ENCODE results near the gene RFTN1.

Gene RFTN1

GRCh38 chr3:16392717-16393116 lies 120.8 kb downstream of the RFTN1 start:
- Histone ChIP-seq H3K4me1 (ENCODE audit: insufficient read depth, low read length, poor library complexity, severe bottlenecking) (peaks cover 4% of the 10 kb centered on the region), H3K9ac (ENCODE audit: low read depth, low read length, poor library complexity, severe bottlenecking) (no peak overlapping the region), H3K36me3 (ENCODE audit: insufficient read depth, low read length) (peaks cover 47% of the 10 kb centered on the region; the same call in 1 of the 2 replicates), H3K79me2 (ENCODE audit: insufficient read depth, low read length) (peaks cover 47% of the 10 kb centered on the region; the same call in 1 of the 2 replicates), H3K4me3 (ENCODE audit: low read length, poor library complexity, severe bottlenecking) (no peak overlapping the region), H3K9me2 (replicated peaks; ENCODE audit: low read depth, low read length) (no peaks in the 10 kb centered on the region), H2AFZ (ENCODE audit: low read length) (no peak overlapping the region), H3K4me2 (ENCODE audit: low read depth, low read length, poor library complexity, severe bottlenecking) (no peak overlapping the region), H3K9me3 (ENCODE audit: insufficient read depth, low read depth, low read length) (no peaks in the 10 kb centered on the region), H4K20me1 (ENCODE audit: insufficient read depth, low read length, poor library complexity, severe bottlenecking) (peaks cover 6% of the 10 kb centered on the region), H3F3A (ENCODE audit: low read depth) (no peaks in the 10 kb centered on the region), H3K27me3 (ENCODE audit: insufficient read depth, low read length, poor library complexity, severe bottlenecking) (no peaks in the 10 kb centered on the region)
- no peak for TF ChIP-seq CTCF (conservative IDR thresholded peaks at IDR 0.05; ENCODE audit: low read length)
- no peak for TF ChIP-seq EZH2phosphoT487 (IDR thresholded peaks at IDR 0.05; ENCODE audit: borderline replicate concordance)

GRCh38 chr3:16392065-16392464 lies 121.4 kb downstream of the RFTN1 start:
- peaks cover 49% of the 10 kb centered on the region; the same call in 1 of the 2 replicates for H3K79me2 ChIP-seq (ENCODE audit: insufficient read depth, low read length)
- H3K27me3 ChIP-seq (ENCODE audit: insufficient read depth, low read length, poor library complexity, severe bottlenecking): no peaks in the 10 kb centered on the region
- H3K4me2 ChIP-seq (ENCODE audit: low read depth, low read length, poor library complexity, severe bottlenecking): no peak overlapping the region
- TF ChIP-seq EZH2phosphoT487 (IDR thresholded peaks at IDR 0.05; ENCODE audit: borderline replicate concordance) (no peak), CTCF (conservative IDR thresholded peaks at IDR 0.05; ENCODE audit: low read length) (no peak)
- H3K9ac ChIP-seq (ENCODE audit: low read depth, low read length, poor library complexity, severe bottlenecking): no peak overlapping the region
- H2AFZ ChIP-seq (ENCODE audit: low read length): no peak overlapping the region
- H3K9me3 ChIP-seq (ENCODE audit: insufficient read depth, low read depth, low read length): no peaks in the 10 kb centered on the region
- H3K4me3 ChIP-seq (ENCODE audit: low read length, poor library complexity, severe bottlenecking): no peak overlapping the region
- no peaks in the 10 kb centered on the region for H3K9me2 ChIP-seq (replicated peaks; ENCODE audit: low read depth, low read length)
- H3K4me1 ChIP-seq (ENCODE audit: insufficient read depth, low read length, poor library complexity, severe bottlenecking): peaks cover 4% of the 10 kb centered on the region
- H4K20me1 ChIP-seq (ENCODE audit: insufficient read depth, low read length, poor library complexity, severe bottlenecking): peaks cover 6% of the 10 kb centered on the region
- H3F3A ChIP-seq (ENCODE audit: low read depth): no peaks in the 10 kb centered on the region
- peaks cover 41% of the 10 kb centered on the region; the same call in 1 of the 2 replicates for H3K36me3 ChIP-seq (ENCODE audit: insufficient read depth, low read length)

GRCh38 chr3:16390581-16390980 lies 122.9 kb downstream of the RFTN1 start:
- H2AFZ ChIP-seq (ENCODE audit: low read length): no peak overlapping the region
- H3K4me3 ChIP-seq (ENCODE audit: low read length, poor library complexity, severe bottlenecking): no peak overlapping the region
- H3K79me2 ChIP-seq (ENCODE audit: insufficient read depth, low read length): peaks cover 52% of the 10 kb centered on the region; the same call in 1 of the 2 replicates
- no peaks in the 10 kb centered on the region for H3K27me3 ChIP-seq (ENCODE audit: insufficient read depth, low read length, poor library complexity, severe bottlenecking)
- H3K9me3 ChIP-seq (ENCODE audit: insufficient read depth, low read depth, low read length): no peaks in the 10 kb centered on the region
- no peak overlapping the region for H3K4me2 ChIP-seq (ENCODE audit: low read depth, low read length, poor library complexity, severe bottlenecking)
- H3K4me1 ChIP-seq (ENCODE audit: insufficient read depth, low read length, poor library complexity, severe bottlenecking): peaks cover 4% of the 10 kb centered on the region
- H3K9me2 ChIP-seq (replicated peaks; ENCODE audit: low read depth, low read length): no peaks in the 10 kb centered on the region
- H3K36me3 ChIP-seq (ENCODE audit: insufficient read depth, low read length): peaks cover 41% of the 10 kb centered on the region; the same call in 1 of the 2 replicates
- peaks cover 6% of the 10 kb centered on the region for H4K20me1 ChIP-seq (ENCODE audit: insufficient read depth, low read length, poor library complexity, severe bottlenecking)
- TF ChIP-seq EZH2phosphoT487 (IDR thresholded peaks at IDR 0.05; ENCODE audit: borderline replicate concordance): no peak
- no peak for TF ChIP-seq CTCF (conservative IDR thresholded peaks at IDR 0.05; ENCODE audit: low read length)
- no peak overlapping the region for H3K9ac ChIP-seq (ENCODE audit: low read depth, low read length, poor library complexity, severe bottlenecking)
- H3F3A ChIP-seq (ENCODE audit: low read depth): no peaks in the 10 kb centered on the region

Measured in Loucy (cell line).